GM12878 (cell line): Measurements from ENCODE around the gene ELL2. TPM values are rescaled to one million over a fixed set of nuclear protein-coding genes. Genes with fewer than 3 reads are reported as not detected.

ENCODE experiments used
- ATAC-seq: fragments of 200-7000 bp; cut with Tn5 transposase; 3 replicates; pipeline ENCODE4 v1.9.1; 2020; ENCODE audit warnings: mild to moderate bottlenecking, moderate library complexity
- BruUV-seq: library from RNA; stranded (reverse); fragments of 400-500 nt; replicated peaks from 2 replicates; lab custom pipeline; 2021; lab: Mats Ljungman, UMichigan
- CTCF ChIA-PET: fragments of 300-600 bp; sonication (Branson Sonifier 250); formaldehyde crosslinking; extraction: SDS; loops from one replicate; lab custom pipeline; 2021; ENCODE audit warnings: inconsistent platforms; lab: Yijun Ruan, JAX
- POLR2A ChIA-PET: fragments of 350-600 bp; formaldehyde crosslinking; extraction: SDS; loops from one replicate; lab custom pipeline; 2021; ENCODE audit warnings: inconsistent platforms; lab: Charles Lee
- RAD21 ChIA-PET: fragments of 300-600 bp; sonication (Branson Sonifier 250); formaldehyde crosslinking; loops from one replicate; lab custom pipeline; 2023; ENCODE audit warnings: antibody characterized with exemption; ENCODE audit not compliant: unreplicated experiment; lab: Charles Lee
- SMC1A ChIA-PET: fragments of 300-600 bp; sonication (Branson Sonifier 250); formaldehyde crosslinking; loops from one replicate; lab custom pipeline; 2023; ENCODE audit not compliant: unreplicated experiment, uncharacterized antibody; lab: Charles Lee
- DNase-seq: peaks from one replicate; pipeline ENCODE4 v3.0.0-alpha.2; 2011; ENCODE audit warnings: low read depth, low spot score
- FAIRE-seq: peaks from 3 replicates; lab custom pipeline; 2011; peaks lifted over from hg19 to GRCh38; lab: Jason Lieb, UNC
- H2AFZ ChIP-seq: 2 replicates; pipeline ENCODE4 v1.6.0; 2011; ENCODE audit warnings: low read depth, low read length, control low read depth; ENCODE audit not compliant: control insufficient read depth
- H3K27ac ChIP-seq: 2 replicates; pipeline ENCODE4 v1.5.1; 2011; ENCODE audit warnings: control low read depth; ENCODE audit not compliant: control insufficient read depth, insufficient read depth
- H3K27me3 ChIP-seq, 2 experiments: replicated peaks in 1 of 2; 2 replicates each; pipeline versions ENCODE4 v1.6.0 to v1.6.1; 2011; ENCODE audit warnings: low read length in 1 of 2; ENCODE audit not compliant: control insufficient read depth in 2 of 2, insufficient read depth in 2 of 2
- H3K36me3 ChIP-seq, 2 experiments: 2 replicates each; pipeline ENCODE4 v1.5.1; 2011; ENCODE audit warnings: low read length in 1 of 2; ENCODE audit not compliant: control insufficient read depth in 2 of 2, insufficient read depth in 2 of 2
- H3K4me1 ChIP-seq: 2 replicates; pipeline ENCODE4 v1.6.1; 2011; ENCODE audit warnings: mild to moderate bottlenecking, low read length, moderate library complexity, mixed read lengths; ENCODE audit not compliant: control insufficient read depth, insufficient read depth
- H3K4me2 ChIP-seq: 2 replicates; pipeline ENCODE4 v1.6.0; 2011; ENCODE audit warnings: control low read depth; ENCODE audit not compliant: control insufficient read depth, insufficient read depth
- H3K4me3 ChIP-seq: fragments of 200-600 bp; sonication (generic); 2 replicates; pipeline ENCODE4 v1.5.1; 2016
- H3K79me2 ChIP-seq: 2 replicates; pipeline ENCODE4 v1.6.0; 2011; ENCODE audit warnings: low read length; ENCODE audit not compliant: control insufficient read depth, insufficient read depth
- H3K9ac ChIP-seq: 2 replicates; pipeline ENCODE4 v1.8.0; 2011; ENCODE audit warnings: low read length, control low read depth, mixed read lengths; ENCODE audit not compliant: control insufficient read depth, insufficient read depth
- H3K9me3 ChIP-seq: replicated peaks from 3 replicates; pipeline ENCODE4 v1.5.1; 2011; ENCODE audit warnings: mild to moderate bottlenecking, low read length; ENCODE audit not compliant: control insufficient read depth, insufficient read depth
- H4K20me1 ChIP-seq: 2 replicates; pipeline ENCODE4 v1.6.0; 2011; ENCODE audit not compliant: control insufficient read depth, insufficient read depth
- BMI1 ChIP-seq: fragments of 450-650 bp; IDR thresholded peaks from 2 replicates; pipeline ENCODE4 v1.6.1; 2016; ENCODE audit warnings: mild to moderate bottlenecking, moderate library complexity, borderline replicate concordance
- FOXK2 ChIP-seq: fragments of 450-650 bp; IDR thresholded peaks from 2 replicates; pipeline ENCODE4 v1.6.1; 2017; ENCODE audit warnings: mild to moderate bottlenecking, moderate library complexity
- RFX5 ChIP-seq: IDR thresholded peaks from 2 replicates; pipeline ENCODE4 v1.6.1; 2011; ENCODE audit warnings: low read depth, low read length, improper control_type of control experiment
- SIX5 ChIP-seq: IDR thresholded peaks from 2 replicates; pipeline ENCODE4 v1.6.1; 2011; ENCODE audit warnings: mild to moderate bottlenecking, low read depth, low read length, moderate library complexity; ENCODE audit not compliant: severe bottlenecking
- SMC3 ChIP-seq: IDR thresholded peaks from 2 replicates; pipeline ENCODE4 v1.6.1; 2011; ENCODE audit warnings: low read length, improper control_type of control experiment, borderline replicate concordance
- ZBTB4 ChIP-seq: fragments of 450-650 bp; formaldehyde crosslinking; IDR thresholded peaks from 2 replicates; pipeline ENCODE4 v1.4.0; 2022; ENCODE audit warnings: mild to moderate bottlenecking, moderate library complexity
- ZNF207 ChIP-seq: fragments of 450-650 bp; IDR thresholded peaks from 2 replicates; pipeline ENCODE4 v1.6.1; 2014; ENCODE audit warnings: antibody characterized with exemption, mild to moderate bottlenecking, borderline replicate concordance
- WGBS: methylation state at CpG from one replicate; pipeline ENCODE4 v1.1.6; 2016; ENCODE audit warnings: low lambda C conversion rate; ENCODE audit not compliant: insufficient replicate concordance, insufficient coverage; ENCODE audit errors: missing lambda C conversion rate; 5-methylcytosine and 5-hydroxymethylcytosine counted together
- in situ Hi-C: fragments of 300-500 bp; cut with MboI; formaldehyde crosslinking; loops from 9 replicates; pipeline ENCODE4 v1.14.3; 2018; ENCODE audit warnings: mixed read lengths
- intact Hi-C: fragments of 100-400 bp; cut with micrococcal nuclease; formaldehyde crosslinking; loops from one replicate; pipeline ENCODE4 v1.14.2; 2022; ENCODE audit not compliant: unreplicated experiment
- polyA plus RNA-seq, 11 experiments: library from polyadenylated mRNA; depleted of rRNA in 4 of 11; unstranded in 6 of 11; stranded (reverse) in 5 of 11; fragments of >200 nt; fragmentation: Nextera tagmentation in 4 of 11; fragmentation: Illumina TruSeq in 1 of 11; extraction: Ambion mirVana in 4 of 11; extraction: Trizol in 1 of 11; gene quantifications; 1 replicate in 1 of 11; 2 replicates in 10 of 11; pipeline versions ENCODE4 v1.2.1 to v1.2.3, GENCODE V29; 2011 to 2016; ENCODE audit warnings: inconsistent platforms in 2 of 11, missing spikeins in 2 of 11, low read depth in 1 of 11
- total RNA-seq, 4 experiments: library from RNA; depleted of rRNA in 3 of 4; stranded (reverse); fragments of >200 nt in 3 of 4; fragmentation: Illumina TruSeq in 1 of 4; extraction: Trizol in 1 of 4; gene quantifications; 2 replicates each; pipeline versions ENCODE4 v1.2.1 to v1.2.3, GENCODE V29; 2013 to 2021

The ELL2 gene
- total and polyA plus RNA-seq, 10 of the 15 experiments (the other 5 are each of a cell fraction or from before 2014, with no cell fraction given) = 24.2 to 91.4 (median 57.4) TPM

DNA sequence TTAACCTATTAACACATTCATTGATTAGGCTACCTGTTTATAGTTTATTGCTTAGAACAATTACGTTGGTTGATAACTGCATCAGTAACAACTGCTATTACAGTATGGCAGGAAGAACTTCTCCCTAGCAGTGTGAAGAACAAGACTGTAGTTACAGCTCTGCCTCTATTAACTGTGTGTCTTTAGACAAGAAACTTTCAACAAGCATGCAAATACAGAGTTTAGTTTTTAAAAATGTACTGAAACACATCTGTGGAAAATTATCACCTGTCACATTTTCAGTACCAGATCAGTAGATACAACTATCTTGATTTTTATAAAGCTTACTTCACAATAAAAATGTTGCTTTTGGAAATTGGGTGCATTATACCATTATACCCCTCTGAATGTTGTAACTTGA, 22.2 kb downstream of the ELL2 start:
- Histone ChIP-seq H3K9me3 (no peaks in the 10 kb centered on the region), H3K4me2 (peak overlapping the region; percentile 39), H3K36me3 (peaks cover 0 to 8% of the 10 kb centered on the region in 2 experiments; a peak in 3 of 4 replicates), H4K20me1 (no peaks in the 10 kb centered on the region), H3K9ac (no peak overlapping the region), H3K4me1 (peaks cover 26% of the 10 kb centered on the region), H2AFZ (no peak overlapping the region), H3K27me3 (no peaks in the 10 kb centered on the region), H3K27ac (peak overlapping the region; percentile 62), H3K4me3 (0 out of 2 replicates have a peak overlapping the region, but pooled peaks have one; percentile 0)
- peak; percentile 53 for ATAC-seq
- ChIA-PET CTCF (interaction anchor here (1.0 kb wide), 1 partner anchor 11 kb away, joined by 3 read pairs; no protein-coding TSS in a partner anchor), POLR2A (interaction anchor here (0.8 to 1.0 kb wide), 3 partner anchors 8 to 14 kb away, joined by 3 to 5 read pairs (median 3); no protein-coding TSS in a partner anchor), SMC1A (interaction anchor here (0.7 to 3.4 kb wide), 6 partner anchors 11 to 20 kb away, joined by 3 to 17 read pairs (median 4); no protein-coding TSS in a partner anchor), RAD21 (interaction anchor here (0.8 to 1.4 kb wide), 2 partner anchors 10 to 15 kb away, joined by 3 to 4 read pairs; no protein-coding TSS in a partner anchor)
- DNase-seq = no peak
- in situ Hi-C loops = no loop called here
- no TSS peak for BruUV-seq
- FAIRE-seq = no peak
- WGBS = 92% methylated on average over 1 of the region's 1 CpG
- no peak for TF ChIP-seq RFX5
- TF ChIP-seq ZNF207 = no peak
- TF ChIP-seq FOXK2 = no peak
- no peak for TF ChIP-seq SMC3
- no peak for TF ChIP-seq ZBTB4
- no peak for TF ChIP-seq BMI1
- TF ChIP-seq SIX5 = no peak
- TF ChIP-seq, all 136 proteins: peak for 0
- H3K79me2 ChIP-seq = peaks cover 80% of the 10 kb centered on the region
- intact Hi-C loops = no loop called here
